Measurements from ENCODE around the gene SIM1. TPM values are rescaled to one million over a fixed set of nuclear protein-coding genes. Genes with fewer than 3 reads are reported as not detected.

Gene SIM1
- total RNA-seq, 2 donors from 2014 or later: not detected

DNA sequence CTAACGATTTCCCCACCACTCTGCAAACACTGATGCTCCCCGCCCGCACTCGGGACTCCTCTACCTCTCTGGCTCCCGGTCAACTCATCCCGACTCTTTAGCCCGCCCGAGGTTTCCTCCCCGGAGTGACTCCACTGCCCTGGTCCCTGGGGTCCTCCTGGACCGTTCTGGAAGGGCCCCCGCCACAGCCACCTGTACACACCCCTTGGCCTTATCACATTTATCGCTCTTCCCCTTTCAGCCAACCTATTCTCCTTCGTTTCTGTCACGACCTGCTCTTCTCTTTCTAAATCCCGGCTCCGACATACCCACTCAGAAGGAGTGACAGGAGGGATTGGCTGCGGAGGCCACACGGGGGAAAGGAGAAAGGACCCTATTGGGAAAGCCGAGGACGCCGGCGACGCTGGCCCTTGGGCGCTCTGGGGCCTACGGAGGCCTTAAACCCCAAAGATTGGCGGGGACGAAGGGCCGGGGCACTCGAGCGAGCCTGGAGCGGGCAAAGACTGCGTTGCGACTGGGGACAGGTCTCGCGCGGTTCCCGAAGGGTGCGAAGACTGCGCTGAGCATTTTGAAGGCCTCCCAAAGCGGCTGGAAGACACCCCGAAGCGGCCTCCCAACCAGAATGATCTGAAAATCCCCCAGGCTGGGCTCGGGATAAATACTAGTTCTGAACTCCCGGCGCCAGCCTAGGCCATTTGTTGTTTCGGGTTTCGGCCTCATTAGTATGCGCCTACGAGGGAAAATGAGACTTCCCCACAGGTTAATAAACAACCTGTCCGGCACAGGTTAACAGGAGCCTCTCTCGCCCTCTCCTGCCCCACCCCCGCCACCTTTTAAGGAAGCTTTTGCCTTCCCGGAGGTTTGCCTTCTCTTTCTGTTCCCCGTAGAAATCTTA is 9.2 kb downstream of the SIM1 start:
- H3K4me3 Mint-ChIP-seq: no peak overlapping the region
- no peak for ATAC-seq (replicated peaks)

GRCh38 chr6:100454551-100455229 is 10.0 kb downstream of the SIM1 start:
- H3K27ac Mint-ChIP-seq: no peak overlapping the region
- no peak for ATAC-seq (replicated peaks)
- peaks cover 53% of the 10 kb centered on the region for H3K27me3 Mint-ChIP-seq
- no peaks in the 10 kb centered on the region for H3K4me1 Mint-ChIP-seq
- peaks cover 24% of the 10 kb centered on the region for H3K36me3 Mint-ChIP-seq (ENCODE audit: low read depth)
- H3K9me3 Mint-ChIP-seq: no peaks in the 10 kb centered on the region
- no peak overlapping the region for H3K4me3 Mint-ChIP-seq

More for the DNA sequence above, 9.2 kb downstream of the SIM1 start:
- no peaks in the 10 kb centered on the region for H3K9me3 Mint-ChIP-seq
- H3K27me3 Mint-ChIP-seq: peaks cover 57% of the 10 kb centered on the region
- H3K36me3 Mint-ChIP-seq (ENCODE audit: low read depth): peaks cover 28% of the 10 kb centered on the region
- H3K27ac Mint-ChIP-seq: no peak overlapping the region
- no peaks in the 10 kb centered on the region for H3K4me1 Mint-ChIP-seq

GRCh38 chr6:100453701-100454521 is 10.8 kb downstream of the SIM1 start:
- H3K9me3 Mint-ChIP-seq: no peaks in the 10 kb centered on the region
- H3K27me3 Mint-ChIP-seq: peaks cover 52% of the 10 kb centered on the region
- H3K27ac Mint-ChIP-seq: no peak overlapping the region
- no peak overlapping the region for H3K4me3 Mint-ChIP-seq
- no peak for ATAC-seq (replicated peaks)
- H3K36me3 Mint-ChIP-seq (ENCODE audit: low read depth): peaks cover 17% of the 10 kb centered on the region
- no peaks in the 10 kb centered on the region for H3K4me1 Mint-ChIP-seq

DNA sequence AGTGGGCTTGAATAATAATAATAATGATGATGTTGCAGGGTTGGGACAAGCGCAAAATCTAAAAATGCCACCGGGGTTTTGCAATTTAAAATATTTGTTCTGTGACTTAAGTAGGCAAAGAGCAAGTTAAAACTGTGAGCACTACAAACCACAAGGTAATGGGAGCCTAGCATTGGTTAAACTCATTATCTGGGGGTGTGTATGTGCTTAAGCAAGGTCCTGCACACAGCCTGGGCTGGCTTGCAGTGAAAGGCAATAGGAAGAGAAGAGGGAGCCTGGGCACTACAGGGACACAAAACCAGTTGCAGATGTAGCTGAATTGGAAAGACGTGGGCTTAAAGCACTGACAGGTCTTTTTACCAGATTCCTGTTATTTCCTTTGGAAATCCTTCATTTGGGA is 11.7 kb downstream of the SIM1 start:
- peaks cover 53% of the 10 kb centered on the region for H3K27me3 Mint-ChIP-seq
- H3K4me3 Mint-ChIP-seq: no peak overlapping the region
- H3K4me1 Mint-ChIP-seq: no peaks in the 10 kb centered on the region
- no peak for ATAC-seq (replicated peaks)
- H3K9me3 Mint-ChIP-seq: no peaks in the 10 kb centered on the region
- peaks cover 16% of the 10 kb centered on the region for H3K36me3 Mint-ChIP-seq (ENCODE audit: low read depth)
- H3K27ac Mint-ChIP-seq: no peak overlapping the region

GRCh38 chr6:100451577-100451976 is 13.1 kb downstream of the SIM1 start:
- ATAC-seq (replicated peaks): no peak
- Mint-ChIP-seq H3K27me3 (peaks cover 55% of the 10 kb centered on the region), H3K27ac (no peak overlapping the region), H3K4me1 (no peaks in the 10 kb centered on the region), H3K4me3 (no peak overlapping the region), H3K9me3 (no peaks in the 10 kb centered on the region), H3K36me3 (ENCODE audit: low read depth) (peaks cover 13% of the 10 kb centered on the region)

DNA sequence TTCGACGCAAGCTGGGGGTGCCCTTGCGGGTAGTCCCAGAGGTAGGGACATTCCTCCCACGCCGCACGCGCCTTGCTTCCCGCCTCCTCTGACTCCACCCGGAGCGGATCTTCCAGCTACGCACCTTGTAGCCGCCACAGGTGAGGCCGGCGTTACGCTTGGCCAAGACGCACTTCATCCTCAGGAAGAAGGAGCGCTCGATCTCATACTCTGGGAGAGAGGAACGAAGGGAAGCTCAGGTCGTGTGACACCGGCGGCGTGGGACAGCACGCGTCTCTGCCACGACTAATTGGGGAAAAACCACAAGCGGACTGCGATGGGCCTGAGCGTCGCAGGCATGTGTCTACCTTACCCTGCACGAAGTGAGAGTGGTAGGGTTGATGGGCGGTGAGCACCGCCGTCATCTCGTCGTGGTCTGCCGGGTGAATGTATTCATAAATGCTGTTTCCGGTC is 15.5 kb downstream of the SIM1 start:
- Mint-ChIP-seq H3K27ac (no peak overlapping the region), H3K4me1 (no peaks in the 10 kb centered on the region), H3K36me3 (ENCODE audit: low read depth) (no peaks in the 10 kb centered on the region), H3K27me3 (peaks cover 54% of the 10 kb centered on the region), H3K9me3 (no peaks in the 10 kb centered on the region), H3K4me3 (no peak overlapping the region)
- ATAC-seq (replicated peaks): no peak

- Mint-ChIP-seq H3K27ac (no peak overlapping the region), H3K4me1 (no peaks in the 10 kb centered on the region), H3K9me3 (no peaks in the 10 kb centered on the region), H3K27me3 (peaks cover 55% of the 10 kb centered on the region), H3K36me3 (ENCODE audit: low read depth) (no peaks in the 10 kb centered on the region), H3K4me3 (no peak overlapping the region)
- ATAC-seq (replicated peaks): no peak
These were observed 16.6 kb downstream of the SIM1 start for GRCh38 chr6:100447900-100448748.

- H3K27ac Mint-ChIP-seq: no peak overlapping the region
- ATAC-seq (replicated peaks): no peak
- no peaks in the 10 kb centered on the region for H3K4me1 Mint-ChIP-seq
These were observed 17.4 kb downstream of the SIM1 start for GRCh38 chr6:100447081-100447899.

DNA sequence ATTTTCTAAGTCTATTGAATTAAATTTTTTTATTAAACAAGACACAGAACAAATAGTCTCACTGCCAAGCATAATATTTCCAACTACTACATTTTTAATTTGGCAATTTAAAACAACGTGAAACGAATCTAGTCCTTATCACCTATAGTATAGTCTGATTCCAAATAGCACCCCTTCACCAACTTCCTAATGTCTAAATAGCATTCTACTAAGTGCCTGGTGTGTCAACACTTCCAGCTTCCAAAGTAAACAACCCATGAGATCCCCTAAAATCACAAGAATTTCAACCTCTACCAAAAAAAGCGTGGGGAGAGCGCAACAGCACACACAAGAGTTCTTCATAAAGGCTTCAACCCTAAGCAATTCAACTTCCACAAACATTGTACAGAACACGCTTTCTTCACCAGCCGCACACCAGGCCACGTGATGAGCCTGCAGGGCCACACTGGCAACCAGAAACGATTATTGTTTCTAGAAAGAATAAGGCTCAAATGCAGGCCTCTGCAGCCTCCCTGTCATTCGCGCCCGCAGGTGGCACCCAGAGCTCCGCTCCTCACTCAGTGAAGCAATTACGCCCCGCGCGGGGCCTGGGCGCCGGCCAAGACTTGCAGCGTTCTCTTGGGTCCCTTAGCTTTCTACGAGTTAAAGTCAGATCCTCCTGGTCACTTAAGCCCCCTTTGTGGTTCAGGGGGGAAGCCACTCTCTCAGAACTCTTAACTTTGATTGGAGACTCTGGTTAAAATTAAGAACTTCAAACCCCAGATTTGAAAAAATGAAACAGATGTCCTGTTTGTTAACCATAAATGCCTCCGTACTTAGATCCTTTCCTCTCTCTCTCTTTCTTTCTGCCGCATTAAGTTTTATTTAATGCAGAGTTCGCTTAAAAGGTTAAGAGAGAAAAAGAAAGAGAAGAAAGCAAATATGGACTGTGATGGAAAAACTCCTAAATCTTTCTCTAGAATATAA is 18.3 kb downstream of the SIM1 start:
- Mint-ChIP-seq H3K27ac (no peak overlapping the region), H3K27me3 (peaks cover 56% of the 10 kb centered on the region), H3K4me1 (no peaks in the 10 kb centered on the region), H3K36me3 (ENCODE audit: low read depth) (no peaks in the 10 kb centered on the region), H3K4me3 (no peak overlapping the region), H3K9me3 (no peaks in the 10 kb centered on the region)
- no peak for ATAC-seq (replicated peaks)

More at GRCh38 chr6:100447081-100447899, 17.4 kb downstream of the SIM1 start:
- Mint-ChIP-seq H3K27me3 (peaks cover 52% of the 10 kb centered on the region), H3K4me3 (no peak overlapping the region), H3K36me3 (ENCODE audit: low read depth) (no peaks in the 10 kb centered on the region), H3K9me3 (no peaks in the 10 kb centered on the region)

- no peak for ATAC-seq (replicated peaks)
- peaks cover 65% of the 10 kb centered on the region for H3K27me3 Mint-ChIP-seq
- H3K9me3 Mint-ChIP-seq: no peaks in the 10 kb centered on the region
- H3K27ac Mint-ChIP-seq: no peak overlapping the region
- H3K4me3 Mint-ChIP-seq: no peak overlapping the region
- H3K4me1 Mint-ChIP-seq: no peaks in the 10 kb centered on the region
- H3K36me3 Mint-ChIP-seq (ENCODE audit: low read depth): no peaks in the 10 kb centered on the region
These were observed 19.2 kb downstream of the SIM1 start for GRCh38 chr6:100445512-100445911.

GRCh38 chr6:100440935-100441334 is 23.8 kb downstream of the SIM1 start:
- Mint-ChIP-seq H3K9me3 (peaks cover 3% of the 10 kb centered on the region), H3K4me3 (no peak overlapping the region), H3K36me3 (ENCODE audit: low read depth) (no peaks in the 10 kb centered on the region), H3K4me1 (no peaks in the 10 kb centered on the region), H3K27ac (no peak overlapping the region), H3K27me3 (peaks cover 54% of the 10 kb centered on the region)
- ATAC-seq (replicated peaks): no peak

GRCh38 chr6:100435299-100435698 is 29.4 kb downstream of the SIM1 start:
- H3K27ac Mint-ChIP-seq: no peak overlapping the region
- no peak for ATAC-seq (replicated peaks)
- H3K9me3 Mint-ChIP-seq: peaks cover 3% of the 10 kb centered on the region
- H3K36me3 Mint-ChIP-seq (ENCODE audit: low read depth): no peaks in the 10 kb centered on the region
- H3K4me1 Mint-ChIP-seq: no peaks in the 10 kb centered on the region
- H3K4me3 Mint-ChIP-seq: no peak overlapping the region
- H3K27me3 Mint-ChIP-seq: peaks cover 42% of the 10 kb centered on the region

Measured in activated T-helper 17 cell treated with anti-CD3 and anti-CD28 coated beads, Interleukin-2, amount 50 U/mL, for 72 hours (primary cell).